ENCODE data around the gene ZNF524.

Gene ZNF524

DNA sequence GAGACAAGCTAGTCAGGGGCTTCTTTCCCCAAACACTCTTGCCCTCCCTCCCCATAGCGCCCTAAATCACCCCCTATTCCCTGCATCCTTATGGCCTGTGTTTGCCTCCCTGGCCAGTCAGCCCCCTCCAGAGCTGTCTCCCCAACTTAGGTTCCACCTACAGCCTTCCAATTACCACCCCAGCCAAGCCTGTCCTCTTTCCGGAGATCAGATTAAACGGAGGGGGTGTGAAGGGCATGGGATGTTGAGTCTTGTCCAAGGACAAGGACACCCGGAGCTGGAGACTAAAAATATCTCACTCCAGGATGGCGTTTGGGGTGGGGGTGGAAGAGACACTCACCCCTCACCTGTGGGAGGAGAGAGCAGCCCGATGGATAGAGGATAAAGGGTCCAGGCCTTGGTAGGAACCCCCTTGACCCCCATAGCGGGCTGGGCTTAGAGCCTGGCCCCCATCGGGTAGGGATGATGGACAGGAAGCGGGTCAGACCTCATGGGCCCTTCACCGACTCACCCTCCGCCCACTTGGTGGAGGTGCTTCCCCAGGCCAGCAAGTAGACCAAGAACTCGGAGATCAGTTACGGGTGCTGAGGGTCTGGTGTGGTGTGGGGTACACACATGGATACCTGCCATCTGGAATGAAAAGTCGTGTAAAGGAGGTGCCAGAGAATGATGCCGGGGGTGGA lies 11.4 kb downstream of the ZNF524 start:
- no peak overlapping the region for H2AFZ ChIP-seq (ENCODE audit: low read depth, low read length)
- H3K4me3 ChIP-seq (ENCODE audit: low read length), result no peak overlapping the region
- H3K36me3 ChIP-seq (ENCODE audit: insufficient read depth, low read length), result peaks cover 48% of the 10 kb centered on the region
- peaks cover 5% of the 10 kb centered on the region for H3K4me1 ChIP-seq (ENCODE audit: insufficient read depth, low read length)
- peaks cover 6% of the 10 kb centered on the region for H3K9me3 ChIP-seq (ENCODE audit: low read length)
- H3K27me3 ChIP-seq (ENCODE audit: insufficient read depth, low read length), result no peaks in the 10 kb centered on the region

DNA sequence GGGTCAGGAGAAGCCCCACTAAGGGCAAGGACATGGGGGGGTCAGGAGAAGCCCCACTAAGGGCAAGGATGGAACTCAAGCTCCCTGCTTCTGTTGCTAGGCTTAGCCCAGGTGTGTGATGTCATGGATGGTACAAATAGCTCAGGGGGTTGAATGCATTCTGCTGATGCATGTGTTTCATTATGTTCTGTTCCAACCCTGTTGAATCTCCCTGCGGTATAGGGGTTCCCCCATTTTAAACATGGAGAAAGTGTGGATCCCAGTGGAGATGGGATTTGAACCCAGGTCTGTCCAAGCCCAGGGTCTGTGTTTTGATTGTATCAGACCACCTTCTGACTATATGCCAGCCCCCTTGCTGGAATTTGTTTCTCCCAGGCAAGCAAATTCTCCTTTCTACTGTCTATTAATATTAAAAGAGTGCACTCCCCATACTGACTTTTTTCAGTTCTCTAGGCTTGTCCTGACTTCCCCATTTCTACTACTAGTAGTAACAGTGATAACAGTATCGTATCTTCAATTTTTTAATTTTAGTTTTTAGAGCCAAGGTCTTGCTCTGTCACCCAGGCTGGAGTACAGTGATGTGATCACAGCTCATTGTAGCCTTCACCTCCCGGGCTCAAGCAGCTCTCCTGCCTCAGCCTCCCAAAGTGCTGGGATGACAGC lies 12.0 kb downstream of the ZNF524 start:
- H3K27me3 ChIP-seq (ENCODE audit: insufficient read depth, low read length), result no peaks in the 10 kb centered on the region
- H3K4me1 ChIP-seq (ENCODE audit: insufficient read depth, low read length), result no peaks in the 10 kb centered on the region
- peaks cover 48% of the 10 kb centered on the region for H3K36me3 ChIP-seq (ENCODE audit: insufficient read depth, low read length)
- H3K9me3 ChIP-seq (ENCODE audit: low read length), result peaks cover 6% of the 10 kb centered on the region
- no peak overlapping the region for H2AFZ ChIP-seq (ENCODE audit: low read depth, low read length)
- no peak overlapping the region for H3K4me3 ChIP-seq (ENCODE audit: low read length)

DNA sequence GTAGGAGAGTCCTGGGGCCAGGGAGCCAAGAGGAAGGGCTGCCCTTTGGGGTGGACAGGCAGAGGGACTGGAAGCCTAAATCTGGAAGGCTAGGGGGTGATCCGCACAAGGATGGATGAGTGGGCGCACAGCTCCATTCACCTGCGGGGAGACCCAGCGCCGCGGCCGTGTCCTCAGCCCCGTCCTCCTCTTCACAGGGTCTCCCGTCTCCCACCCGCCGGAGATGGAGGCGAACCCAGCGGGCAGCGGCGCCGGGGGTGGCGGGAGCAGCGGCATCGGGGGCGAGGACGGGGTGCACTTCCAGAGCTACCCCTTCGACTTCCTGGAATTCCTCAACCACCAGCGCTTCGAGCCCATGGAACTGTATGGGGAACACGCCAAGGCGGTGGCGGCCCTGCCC lies 13.3 kb downstream of the ZNF524 start:
- Histone ChIP-seq H3K4me3 (ENCODE audit: low read length) (no peak overlapping the region), H2AFZ (ENCODE audit: low read depth, low read length) (no peak overlapping the region), H3K4me1 (ENCODE audit: insufficient read depth, low read length) (no peaks in the 10 kb centered on the region), H3K36me3 (ENCODE audit: insufficient read depth, low read length) (peaks cover 46% of the 10 kb centered on the region), H3K9me3 (ENCODE audit: low read length) (peaks cover 6% of the 10 kb centered on the region), H3K27me3 (ENCODE audit: insufficient read depth, low read length) (no peaks in the 10 kb centered on the region)

DNA sequence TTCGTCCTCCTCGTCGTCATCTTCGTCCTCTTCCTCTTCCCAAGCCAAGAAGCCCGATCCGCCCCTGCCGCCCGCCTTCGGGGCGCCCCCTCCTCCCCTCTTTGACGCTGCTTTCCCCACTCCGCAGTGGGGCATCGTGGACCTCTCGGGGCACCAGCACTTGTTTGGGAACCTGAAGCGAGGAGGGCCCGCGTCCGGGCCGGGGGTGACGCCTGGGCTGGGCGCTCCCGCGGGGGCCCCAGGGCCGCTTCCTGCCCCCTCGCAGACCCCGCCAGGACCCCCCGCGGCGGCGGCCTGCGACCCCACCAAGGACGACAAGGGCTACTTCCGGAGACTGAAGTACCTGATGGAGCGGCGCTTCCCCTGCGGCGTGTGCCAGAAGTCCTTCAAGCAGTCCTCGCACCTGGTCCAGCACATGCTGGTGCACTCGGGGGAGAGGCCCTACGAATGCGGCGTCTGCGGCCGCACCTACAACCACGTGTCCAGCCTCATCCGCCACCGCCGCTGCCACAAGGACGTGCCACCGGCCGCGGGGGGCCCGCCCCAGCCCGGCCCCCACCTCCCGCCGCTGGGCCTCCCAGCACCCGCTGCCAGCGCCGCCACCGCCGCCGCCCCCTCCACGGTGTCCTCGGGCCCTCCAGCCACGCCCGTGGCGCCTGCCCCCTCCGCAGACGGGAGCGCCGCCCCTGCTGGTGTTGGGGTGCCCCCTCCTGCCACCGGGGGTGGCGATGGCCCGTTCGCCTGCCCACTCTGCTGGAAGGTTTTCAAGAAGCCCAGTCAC lies 14.0 kb downstream of the ZNF524 start:
- Histone ChIP-seq H3K4me3 (ENCODE audit: low read length) (no peak overlapping the region), H3K27me3 (ENCODE audit: insufficient read depth, low read length) (no peaks in the 10 kb centered on the region), H3K9me3 (ENCODE audit: low read length) (peaks cover 6% of the 10 kb centered on the region), H3K36me3 (ENCODE audit: insufficient read depth, low read length) (peaks cover 45% of the 10 kb centered on the region), H2AFZ (ENCODE audit: low read depth, low read length) (no peak overlapping the region), H3K4me1 (ENCODE audit: insufficient read depth, low read length) (no peaks in the 10 kb centered on the region)

DNA sequence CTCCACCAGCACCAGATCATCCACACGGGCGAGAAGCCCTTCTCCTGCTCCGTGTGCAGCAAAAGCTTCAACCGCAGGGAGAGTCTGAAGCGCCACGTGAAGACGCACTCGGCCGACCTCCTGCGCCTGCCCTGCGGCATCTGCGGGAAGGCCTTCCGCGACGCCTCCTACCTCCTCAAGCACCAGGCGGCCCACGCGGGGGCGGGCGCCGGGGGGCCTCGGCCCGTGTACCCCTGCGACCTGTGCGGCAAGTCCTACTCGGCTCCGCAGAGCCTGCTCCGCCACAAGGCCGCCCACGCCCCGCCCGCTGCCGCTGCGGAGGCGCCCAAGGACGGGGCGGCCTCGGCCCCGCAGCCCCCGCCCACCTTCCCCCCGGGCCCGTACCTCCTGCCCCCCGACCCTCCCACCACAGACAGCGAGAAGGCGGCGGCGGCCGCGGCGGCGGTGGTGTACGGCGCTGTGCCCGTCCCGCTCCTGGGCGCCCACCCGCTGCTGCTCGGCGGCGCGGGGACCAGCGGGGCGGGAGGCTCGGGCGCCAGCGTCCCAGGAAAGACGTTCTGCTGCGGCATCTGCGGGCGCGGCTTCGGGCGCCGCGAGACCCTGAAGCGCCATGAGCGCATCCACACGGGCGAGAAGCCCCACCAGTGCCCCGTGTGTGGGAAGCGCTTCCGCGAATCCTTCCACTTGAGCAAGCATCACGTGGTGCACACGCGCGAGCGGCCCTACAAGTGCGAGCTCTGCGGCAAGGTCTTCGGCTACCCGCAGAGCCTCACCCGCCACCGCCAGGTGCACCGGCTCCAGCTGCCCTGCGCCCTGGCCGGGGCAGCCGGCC lies 14.8 kb downstream of the ZNF524 start:
- H3K9me3 ChIP-seq (ENCODE audit: low read length), result peaks cover 2% of the 10 kb centered on the region
- H3K36me3 ChIP-seq (ENCODE audit: insufficient read depth, low read length), result peaks cover 44% of the 10 kb centered on the region
- H2AFZ ChIP-seq (ENCODE audit: low read depth, low read length), result no peak overlapping the region
- no peaks in the 10 kb centered on the region for H3K4me1 ChIP-seq (ENCODE audit: insufficient read depth, low read length)
- no peak overlapping the region for H3K4me3 ChIP-seq (ENCODE audit: low read length)
- H3K27me3 ChIP-seq (ENCODE audit: insufficient read depth, low read length), result no peaks in the 10 kb centered on the region

DNA sequence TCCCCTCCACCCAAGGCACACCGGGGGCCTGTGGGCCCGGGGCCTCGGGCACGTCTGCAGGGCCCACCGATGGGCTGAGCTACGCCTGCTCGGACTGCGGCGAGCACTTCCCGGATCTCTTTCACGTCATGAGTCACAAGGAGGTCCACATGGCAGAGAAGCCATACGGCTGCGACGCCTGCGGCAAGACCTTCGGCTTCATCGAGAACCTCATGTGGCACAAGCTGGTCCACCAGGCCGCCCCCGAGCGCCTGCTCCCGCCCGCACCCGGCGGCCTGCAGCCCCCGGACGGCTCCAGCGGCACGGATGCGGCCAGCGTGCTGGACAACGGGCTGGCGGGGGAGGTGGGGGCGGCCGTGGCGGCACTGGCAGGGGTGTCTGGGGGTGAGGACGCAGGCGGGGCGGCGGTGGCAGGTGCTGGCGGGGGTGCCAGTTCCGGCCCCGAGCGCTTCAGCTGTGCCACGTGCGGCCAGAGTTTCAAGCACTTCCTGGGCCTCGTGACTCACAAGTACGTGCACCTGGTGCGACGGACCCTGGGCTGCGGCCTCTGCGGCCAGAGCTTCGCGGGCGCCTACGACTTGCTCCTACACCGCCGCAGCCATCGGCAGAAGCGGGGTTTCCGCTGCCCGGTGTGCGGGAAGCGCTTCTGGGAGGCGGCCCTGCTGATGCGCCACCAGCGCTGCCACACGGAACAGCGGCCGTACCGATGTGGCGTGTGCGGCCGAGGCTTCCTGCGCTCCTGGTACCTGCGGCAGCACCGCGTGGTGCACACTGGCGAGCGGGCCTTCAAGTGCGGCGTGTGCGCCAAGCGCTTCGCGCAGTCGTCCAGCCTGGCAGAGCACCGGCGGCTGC lies 15.7 kb downstream of the ZNF524 start:
- Histone ChIP-seq H3K27me3 (ENCODE audit: insufficient read depth, low read length) (no peaks in the 10 kb centered on the region), H2AFZ (ENCODE audit: low read depth, low read length) (no peak overlapping the region), H3K9me3 (ENCODE audit: low read length) (peaks cover 2% of the 10 kb centered on the region), H3K36me3 (ENCODE audit: insufficient read depth, low read length) (peaks cover 47% of the 10 kb centered on the region), H3K4me1 (ENCODE audit: insufficient read depth, low read length) (no peaks in the 10 kb centered on the region), H3K4me3 (ENCODE audit: low read length) (no peak overlapping the region)

DNA sequence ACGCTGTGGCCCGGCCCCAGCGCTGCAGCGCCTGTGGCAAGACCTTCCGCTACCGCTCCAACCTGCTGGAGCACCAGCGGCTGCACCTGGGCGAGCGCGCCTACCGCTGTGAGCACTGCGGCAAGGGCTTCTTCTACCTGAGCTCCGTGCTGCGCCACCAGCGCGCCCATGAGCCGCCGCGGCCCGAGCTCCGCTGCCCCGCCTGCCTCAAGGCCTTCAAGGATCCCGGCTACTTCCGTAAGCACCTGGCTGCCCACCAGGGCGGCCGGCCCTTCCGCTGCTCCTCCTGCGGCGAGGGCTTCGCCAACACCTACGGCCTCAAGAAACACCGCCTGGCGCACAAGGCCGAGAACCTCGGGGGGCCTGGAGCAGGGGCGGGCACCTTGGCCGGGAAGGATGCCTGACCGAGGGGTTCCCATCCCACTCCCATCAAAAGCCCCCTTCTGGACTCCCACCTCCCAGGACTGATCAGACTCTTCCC lies 16.3 kb downstream of the ZNF524 start:
- H3K4me3 ChIP-seq (ENCODE audit: low read length), result no peak overlapping the region
- H3K27me3 ChIP-seq (ENCODE audit: insufficient read depth, low read length), result no peaks in the 10 kb centered on the region
- H3K4me1 ChIP-seq (ENCODE audit: insufficient read depth, low read length), result no peaks in the 10 kb centered on the region
- H3K36me3 ChIP-seq (ENCODE audit: insufficient read depth, low read length), result peaks cover 51% of the 10 kb centered on the region
- H2AFZ ChIP-seq (ENCODE audit: low read depth, low read length), result no peak overlapping the region
- peaks cover 2% of the 10 kb centered on the region for H3K9me3 ChIP-seq (ENCODE audit: low read length)

DNA sequence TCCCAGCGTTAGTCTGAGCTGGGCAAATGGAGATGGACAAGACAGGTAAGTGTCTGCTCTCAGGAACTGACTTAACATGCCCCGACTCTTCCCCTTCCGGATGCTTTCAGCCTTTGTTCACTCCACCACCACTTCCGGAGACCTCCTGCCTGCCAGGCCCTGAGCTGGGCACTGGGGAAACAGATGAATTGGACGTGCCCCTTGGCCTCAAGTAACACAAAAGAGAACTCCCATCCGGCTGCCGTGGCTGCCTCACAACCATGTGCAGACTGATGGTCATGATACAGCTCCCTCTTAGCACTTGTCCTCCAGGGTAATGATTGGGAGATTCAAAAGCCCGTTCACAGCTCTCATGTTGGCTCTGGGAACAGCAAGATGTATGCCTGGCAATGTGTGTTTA lies 17.3 kb downstream of the ZNF524 start:
- peaks cover 2% of the 10 kb centered on the region for H3K9me3 ChIP-seq (ENCODE audit: low read length)
- H3K36me3 ChIP-seq (ENCODE audit: insufficient read depth, low read length), result peaks cover 53% of the 10 kb centered on the region
- no peaks in the 10 kb centered on the region for H3K4me1 ChIP-seq (ENCODE audit: insufficient read depth, low read length)
- no peaks in the 10 kb centered on the region for H3K27me3 ChIP-seq (ENCODE audit: insufficient read depth, low read length)
- no peak overlapping the region for H2AFZ ChIP-seq (ENCODE audit: low read depth, low read length)
- H3K4me3 ChIP-seq (ENCODE audit: low read length), result no peak overlapping the region

DNA sequence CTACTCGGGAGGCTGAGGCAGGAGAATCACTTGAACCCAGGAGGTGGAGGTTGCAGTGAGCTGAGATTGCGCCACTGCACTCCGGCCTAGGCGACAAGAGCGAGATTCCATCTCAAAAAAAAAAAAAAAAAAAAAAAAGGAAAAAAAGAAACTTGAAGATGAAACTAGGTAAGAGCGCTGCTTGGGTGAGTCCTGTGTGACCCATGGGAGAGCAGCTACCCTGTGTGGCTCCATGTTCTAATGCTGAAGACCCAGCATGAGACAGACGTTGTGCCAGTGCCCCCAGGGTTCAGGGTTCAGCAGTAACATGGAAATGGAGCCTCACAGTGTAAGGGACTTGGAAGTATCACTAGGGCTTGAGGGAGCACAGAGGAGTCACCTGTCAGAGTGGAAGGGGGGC lies 18.3 kb downstream of the ZNF524 start:
- H3K36me3 ChIP-seq (ENCODE audit: insufficient read depth, low read length), result peaks cover 49% of the 10 kb centered on the region
- H3K9me3 ChIP-seq (ENCODE audit: low read length), result peaks cover 2% of the 10 kb centered on the region
- H3K27me3 ChIP-seq (ENCODE audit: insufficient read depth, low read length), result no peaks in the 10 kb centered on the region
- no peak overlapping the region for H2AFZ ChIP-seq (ENCODE audit: low read depth, low read length)
- no peaks in the 10 kb centered on the region for H3K4me1 ChIP-seq (ENCODE audit: insufficient read depth, low read length)
- H3K4me3 ChIP-seq (ENCODE audit: low read length), result no peak overlapping the region

DNA sequence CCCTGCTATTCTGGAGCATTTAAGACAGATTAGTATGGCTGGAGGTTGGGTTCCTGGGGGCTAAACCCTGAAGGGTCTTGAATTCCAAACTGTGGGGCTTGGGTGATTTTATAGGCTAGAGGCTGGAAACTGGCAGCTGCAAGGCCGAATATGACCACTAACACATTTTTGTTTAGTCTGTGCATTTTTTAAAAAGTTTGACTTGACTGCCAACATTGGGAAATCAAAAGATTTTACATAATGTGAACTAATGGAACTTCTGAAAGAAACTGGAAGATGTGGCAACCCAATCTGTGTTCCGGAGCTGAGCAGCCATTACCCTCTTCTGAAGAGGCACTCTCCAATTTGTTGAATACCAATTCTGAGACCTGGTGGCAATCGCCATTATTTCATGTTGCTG lies 19.2 kb downstream of the ZNF524 start:
- Histone ChIP-seq H3K36me3 (ENCODE audit: insufficient read depth, low read length) (peaks cover 46% of the 10 kb centered on the region), H3K4me1 (ENCODE audit: insufficient read depth, low read length) (no peaks in the 10 kb centered on the region), H3K27me3 (ENCODE audit: insufficient read depth, low read length) (no peaks in the 10 kb centered on the region), H3K9me3 (ENCODE audit: low read length) (peaks cover 2% of the 10 kb centered on the region), H3K4me3 (ENCODE audit: low read length) (no peak overlapping the region), H2AFZ (ENCODE audit: low read depth, low read length) (no peak overlapping the region)

DNA sequence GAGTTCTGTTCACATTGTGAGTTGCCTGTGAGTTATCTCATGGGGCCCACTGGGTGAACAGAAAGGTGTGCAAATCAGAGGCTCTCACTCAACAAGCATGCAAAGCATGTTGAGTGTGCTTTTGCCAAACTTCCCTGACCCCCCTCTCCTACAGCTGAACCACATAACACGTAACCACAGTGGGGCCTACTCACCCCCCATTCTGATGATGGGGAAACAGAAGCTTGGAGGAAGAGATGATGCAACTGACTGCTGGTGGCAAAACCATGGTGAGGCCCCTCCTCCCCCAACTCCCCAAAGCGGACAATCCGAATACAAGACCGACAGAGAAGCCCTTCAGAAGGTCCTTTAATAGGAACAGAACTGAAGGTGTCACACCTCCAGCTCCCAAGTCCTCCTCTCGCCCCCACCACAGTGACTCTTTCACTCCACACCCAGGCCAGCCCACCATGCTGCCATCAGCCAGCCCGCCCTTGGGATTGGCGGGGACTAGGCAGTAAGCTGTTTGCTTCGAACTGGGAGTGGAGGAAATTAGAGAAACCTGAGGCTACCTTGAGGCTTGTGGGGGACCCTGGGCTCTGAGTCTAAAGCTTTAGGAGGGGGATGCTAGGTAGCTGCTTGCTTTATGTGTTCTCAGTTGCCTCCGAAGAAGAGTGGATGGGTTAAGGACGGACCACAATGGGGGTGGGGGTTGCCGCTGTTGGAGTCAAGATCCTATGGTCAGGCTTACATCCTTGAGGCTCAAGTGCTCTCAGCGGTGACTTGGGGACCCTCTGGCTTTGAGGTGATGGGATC lies 20.5 kb downstream of the ZNF524 start:
- Histone ChIP-seq H3K4me3 (ENCODE audit: low read length) (no peak overlapping the region), H3K9me3 (ENCODE audit: low read length) (no peaks in the 10 kb centered on the region), H3K36me3 (ENCODE audit: insufficient read depth, low read length) (peaks cover 37% of the 10 kb centered on the region), H3K4me1 (ENCODE audit: insufficient read depth, low read length) (peaks cover 3% of the 10 kb centered on the region), H2AFZ (ENCODE audit: low read depth, low read length) (no peak overlapping the region), H3K27me3 (ENCODE audit: insufficient read depth, low read length) (no peaks in the 10 kb centered on the region)

All from neuron (in vitro differentiated cells).